Measurements from ENCODE around the gene NAPG.
"Not testable (repeated sequence)": the region's sequence is repeated elsewhere in the genome, so short reads cannot be mapped to it uniquely, and the experiment has no call there.

NAPG gene

DNA sequence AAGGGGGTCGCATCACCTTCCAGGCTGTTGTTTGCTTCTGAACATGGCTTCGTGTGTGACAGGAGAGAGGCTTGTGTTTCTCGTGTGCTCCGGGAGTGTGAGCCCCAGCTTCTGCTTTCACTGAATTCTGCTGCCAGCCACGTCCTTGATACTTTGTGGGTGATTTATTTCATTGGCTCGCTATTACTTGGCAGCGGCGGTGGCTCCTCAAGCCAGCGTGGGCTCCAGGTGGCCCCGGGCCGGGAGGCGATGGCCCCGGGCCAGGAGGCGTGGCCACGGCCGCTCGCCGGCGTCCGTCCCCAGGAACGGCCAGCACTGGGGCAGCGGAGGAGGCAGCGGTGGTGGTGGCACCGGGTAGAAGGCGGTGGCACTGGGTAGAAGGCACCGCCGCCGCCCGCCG, 63.1 kb downstream of the NAPG start:
- DNase-seq = no peak

DNA sequence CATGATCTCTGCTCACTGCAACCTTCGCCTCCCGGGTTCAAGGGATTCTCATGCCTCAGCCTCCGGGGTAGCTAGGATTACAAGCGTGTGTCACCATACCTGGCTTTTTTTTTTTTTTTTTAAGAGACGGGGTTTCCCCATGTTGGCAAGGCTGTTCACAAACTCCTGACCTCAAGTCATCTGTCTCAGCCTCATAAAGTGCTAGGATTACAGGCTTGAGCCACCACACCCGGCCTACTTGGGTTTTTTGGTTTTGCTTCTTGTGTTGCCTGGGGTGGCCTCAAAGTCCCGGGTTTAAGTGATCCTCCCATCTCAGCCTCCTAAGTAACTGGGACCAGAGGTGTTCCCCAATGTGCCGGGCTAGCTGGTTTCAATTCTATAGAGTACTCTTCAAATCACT, 64.6 kb downstream of the NAPG start:
- no peak for DNase-seq

DNA sequence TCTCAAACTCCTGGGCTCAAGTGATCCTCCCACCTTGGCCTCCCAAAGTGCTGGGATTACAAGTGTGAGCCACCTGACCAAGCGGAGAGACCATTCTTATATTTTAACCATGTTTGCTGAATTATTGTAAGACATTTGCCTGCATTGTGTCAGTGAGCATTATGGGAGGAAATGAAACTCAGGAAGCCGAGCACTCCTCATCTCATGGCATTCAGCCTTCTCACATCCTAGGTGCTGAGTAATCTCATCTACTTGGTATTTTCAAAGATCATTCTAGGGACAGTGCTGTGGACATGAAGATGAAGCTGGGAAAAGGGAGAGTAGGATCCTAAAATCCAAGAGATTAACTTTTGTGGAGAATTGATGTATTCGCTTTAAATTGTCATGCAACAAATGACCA, 66.1 kb downstream of the NAPG start:
- DNase-seq = no peak

DNA sequence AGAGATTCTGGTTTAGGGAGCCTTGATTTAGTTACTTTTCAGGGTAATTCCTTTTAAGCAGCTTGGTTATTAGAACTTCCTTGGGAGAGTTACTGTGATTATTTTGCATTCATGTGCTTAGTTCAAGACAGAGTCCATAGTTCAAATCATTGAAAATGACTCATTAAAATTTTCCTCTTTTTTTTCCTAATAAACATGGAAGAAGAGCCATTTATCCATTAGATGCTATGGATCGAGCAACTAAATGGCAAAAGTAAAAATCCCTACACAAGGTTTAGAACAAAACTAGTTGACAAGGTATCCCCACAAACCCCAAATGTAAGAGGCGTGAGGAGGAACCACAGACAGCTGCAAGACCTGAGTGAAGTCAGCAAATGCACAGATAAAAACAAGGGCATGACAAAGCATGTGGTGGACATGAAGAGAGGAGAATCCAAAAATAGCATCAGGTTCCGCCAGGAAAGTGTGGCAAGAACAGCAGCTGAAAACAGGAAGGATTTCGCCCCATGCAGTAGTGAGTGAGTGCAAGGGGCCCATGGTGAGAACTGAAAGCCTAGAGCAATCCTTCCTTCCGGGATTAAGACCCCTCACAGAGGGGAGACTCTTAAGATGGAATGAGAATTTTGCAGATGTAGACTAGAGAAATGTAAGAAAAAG, 67.7 kb downstream of the NAPG start:
- DNase-seq = not testable (repeated sequence)

DNA sequence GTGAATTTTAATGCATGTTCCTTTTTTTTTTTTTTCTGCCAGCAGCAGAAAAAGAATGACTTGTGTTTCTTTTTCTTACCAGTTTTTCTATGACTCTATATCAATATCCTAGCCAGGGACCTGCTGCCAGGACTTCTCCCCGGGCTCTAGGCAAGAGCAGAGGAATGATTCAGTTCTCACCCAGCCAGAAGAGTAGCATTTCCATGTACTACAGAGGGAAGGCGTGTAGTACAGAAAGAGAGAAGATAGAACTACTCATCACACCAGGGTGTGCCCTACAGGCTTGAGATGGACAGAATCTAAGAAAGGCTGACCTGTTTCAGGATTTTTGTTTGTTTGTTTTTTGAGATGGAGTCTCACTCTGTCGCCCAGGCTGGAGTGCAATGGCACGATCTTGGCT, 70.1 kb downstream of the NAPG start:
- DNase-seq = not testable (repeated sequence)

DNA sequence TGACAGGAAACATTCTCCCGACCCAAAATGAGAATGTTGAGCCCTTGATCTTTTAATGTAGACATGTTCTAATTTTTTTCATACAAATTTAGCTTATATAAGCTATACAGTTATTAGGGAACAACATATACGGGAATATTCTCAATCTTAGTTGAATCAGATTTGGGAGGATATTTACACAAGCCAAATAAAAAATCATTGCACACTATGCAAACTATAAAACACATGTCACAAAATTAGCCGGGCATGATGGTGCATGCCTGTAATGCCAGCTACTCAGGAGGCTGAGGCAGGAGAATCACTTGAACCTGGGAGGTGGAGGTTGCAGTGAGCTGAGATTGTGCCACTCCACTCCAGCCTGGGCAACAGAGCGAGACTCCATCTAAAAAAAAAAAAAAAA, 71.9 kb downstream of the NAPG start:
- DNase-seq = not testable (repeated sequence)

DNA sequence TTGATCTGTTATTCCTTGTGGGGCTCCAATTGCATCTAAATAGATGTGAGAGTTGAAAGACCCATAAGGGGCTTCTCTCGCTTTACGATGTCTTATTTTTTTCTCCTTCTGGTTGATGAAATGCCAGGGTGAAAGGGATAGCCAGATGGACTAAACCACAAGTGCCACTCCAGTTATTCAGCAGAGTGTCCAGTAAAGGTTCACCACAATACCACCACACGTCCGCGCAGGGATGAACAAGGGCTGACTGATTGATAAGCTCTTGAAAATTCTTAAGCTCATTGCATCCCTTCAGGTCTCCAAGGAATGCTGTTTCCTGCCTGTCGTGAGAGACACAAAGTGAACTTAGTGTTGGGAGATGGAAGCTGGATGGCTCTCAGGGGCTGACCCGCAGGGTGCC, 74.9 kb downstream of the NAPG start:
- DNase-seq = not testable (repeated sequence)

Data from EL (cell line).